Adrenal gland (tissue), 5 donors: ENCODE results near the gene APOA5.

Source experiments
- CTCF ChIP-seq, 6 experiments: fragments of 450-650 bp in 4 of 6; fragments of 200-600 bp in 2 of 6; sonication (generic) in 1 of 6; IDR thresholded peaks; 1 replicate in 5 of 6; 2 replicates in 1 of 6; pipeline versions ENCODE4 v1.5.1 to v1.8.0; 2016 to 2021; ENCODE audit warnings: antibody characterized with exemption in 6 of 6, mild to moderate bottlenecking in 2 of 6, moderate library complexity in 1 of 6
- POLR2A ChIP-seq, 2 donors: fragments of 450-650 bp; IDR thresholded peaks; one replicate each; pipeline ENCODE4 v1.6.1; 2017; ENCODE audit warnings: antibody characterized with exemption in 2 of 2, mild to moderate bottlenecking in 2 of 2, moderate library complexity in 1 of 2
- donor health status: DM: no; HTN: no; CAD: no.

GRCh38 chr11:116825434-116825833 is 33.8 kb upstream of the APOA5 start:
- TF ChIP-seq CTCF (IDR thresholded peaks at IDR 0.05) (no peak), POLR2A (IDR thresholded peaks at IDR 0.05) (no peak)
